Stimulated activated CD8-positive, alpha-beta memory T cell treated with anti-CD3 and anti-CD28 coated beads, Interleukin-15, amount 100 ng/mL, for 24 hours (primary cell): ENCODE measurements around the gene RBM17.
"Not testable (repeated sequence)": the region's sequence is repeated elsewhere in the genome, so short reads cannot be mapped to it uniquely, and the experiment has no call there.

ENCODE experiments used
- DNase-seq: peaks from one replicate; pipeline ENCODE4 v3.0.0-alpha.2; 2020; ENCODE audit warnings: low read depth

RBM17 gene, protein sequence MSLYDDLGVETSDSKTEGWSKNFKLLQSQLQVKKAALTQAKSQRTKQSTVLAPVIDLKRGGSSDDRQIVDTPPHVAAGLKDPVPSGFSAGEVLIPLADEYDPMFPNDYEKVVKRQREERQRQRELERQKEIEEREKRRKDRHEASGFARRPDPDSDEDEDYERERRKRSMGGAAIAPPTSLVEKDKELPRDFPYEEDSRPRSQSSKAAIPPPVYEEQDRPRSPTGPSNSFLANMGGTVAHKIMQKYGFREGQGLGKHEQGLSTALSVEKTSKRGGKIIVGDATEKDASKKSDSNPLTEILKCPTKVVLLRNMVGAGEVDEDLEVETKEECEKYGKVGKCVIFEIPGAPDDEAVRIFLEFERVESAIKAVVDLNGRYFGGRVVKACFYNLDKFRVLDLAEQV

GRCh38 chr10:6088721-6089333 lies at the start of gene RBM17:
Gene RBM17 (plus strand): TSS chr10:6089034. CDS start chr10:6097066, 8,032 bp downstream.
- DNase-seq, result peak; percentile 98

DNA sequence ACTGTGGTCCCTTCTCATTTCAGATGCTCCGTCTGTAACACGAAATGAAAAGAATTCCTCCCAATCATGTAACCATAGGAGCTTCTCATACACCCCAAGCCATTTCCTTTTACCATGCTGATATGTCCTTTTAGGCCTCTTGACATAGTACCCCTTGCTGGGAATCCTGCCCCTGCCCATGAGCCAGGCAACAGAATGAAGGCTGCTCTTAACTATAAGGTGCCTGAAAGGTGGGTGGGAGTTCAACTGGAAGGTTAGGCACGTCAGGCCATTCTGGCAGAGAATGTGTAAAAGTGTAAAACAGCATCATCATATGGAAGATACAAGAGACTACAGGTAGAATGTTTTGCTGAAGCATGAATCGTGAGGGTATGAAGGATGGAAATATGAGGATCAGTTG lies 49.1 kb upstream of the RBM17 start:
- DNase-seq, result no peak

GRCh38 chr10:6040205-6040604 lies 48.6 kb upstream of the RBM17 start:
- DNase-seq, result no peak

DNA sequence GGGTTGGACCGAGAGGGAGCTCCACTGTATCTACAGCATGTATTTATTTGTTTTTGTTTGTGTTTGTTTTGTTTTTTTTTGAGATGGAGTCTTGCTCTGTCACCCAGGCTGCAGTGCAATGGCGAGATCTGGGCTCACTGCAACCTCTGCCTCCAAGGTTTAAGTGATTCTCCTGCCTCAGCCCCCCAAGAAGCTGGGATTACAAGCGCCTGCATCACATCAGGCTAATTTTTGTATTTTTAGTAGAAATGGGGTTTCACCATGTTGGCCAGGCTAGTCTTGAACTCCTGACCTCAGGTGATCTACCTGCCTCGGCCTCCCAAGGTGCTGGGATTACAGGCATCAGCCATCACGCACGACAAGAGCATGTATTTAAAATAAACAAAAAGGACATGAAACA lies 45.5 kb upstream of the RBM17 start:
- DNase-seq, result not testable (repeated sequence)

- no peak for DNase-seq
These were observed 44.8 kb upstream of the RBM17 start for GRCh38 chr10:6044060-6044459.

- no peak for DNase-seq
These were observed 44.0 kb upstream of the RBM17 start for GRCh38 chr10:6044751-6045313.

- no peak for DNase-seq
These were observed 43.5 kb upstream of the RBM17 start for GRCh38 chr10:6045314-6045848.

- DNase-seq, result no peak
These were observed 42.7 kb upstream of the RBM17 start for GRCh38 chr10:6045878-6046772.

DNA sequence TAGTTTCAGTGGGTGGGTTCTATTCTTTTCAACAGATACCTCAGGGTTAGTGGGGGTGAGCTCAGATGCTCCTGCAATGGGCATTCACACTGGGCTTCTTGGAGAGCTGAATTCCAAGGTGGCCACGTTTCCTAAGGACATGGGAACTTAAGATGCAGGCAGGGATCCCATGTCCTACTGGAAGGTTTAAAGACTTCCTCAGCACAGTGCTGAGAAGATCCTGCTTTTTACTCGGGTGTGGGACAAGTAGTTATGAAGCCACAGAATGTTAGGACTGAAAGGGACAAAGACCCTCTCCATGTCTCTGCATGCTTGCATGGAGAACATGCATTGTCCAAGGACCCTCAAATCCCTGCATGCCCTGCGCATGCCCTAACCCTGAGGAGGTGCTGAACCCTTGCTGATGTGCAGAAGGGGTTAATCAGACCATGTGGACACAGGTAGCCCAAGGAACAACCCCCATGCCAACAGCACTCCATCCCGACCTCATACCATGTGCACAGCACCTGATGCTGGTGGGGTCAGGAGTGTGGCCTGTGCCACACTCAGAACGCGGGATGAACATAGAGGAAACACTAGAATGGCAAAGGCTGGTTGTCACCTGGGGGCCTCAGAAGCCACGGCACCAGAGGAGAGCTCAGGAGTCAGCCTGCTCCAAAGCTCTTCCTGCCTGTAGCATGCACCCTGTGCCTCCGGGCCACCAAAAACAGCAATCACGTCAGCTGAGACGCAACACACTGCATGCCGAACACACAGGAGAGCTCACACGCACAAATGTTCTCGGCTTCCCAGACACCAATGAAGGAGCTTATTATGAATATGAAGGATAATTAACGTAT lies 41.8 kb upstream of the RBM17 start:
- no peak for DNase-seq

- DNase-seq, result no peak
These were observed 41.0 kb upstream of the RBM17 start for GRCh38 chr10:6047847-6048246.

- DNase-seq, result no peak
These were observed 40.4 kb upstream of the RBM17 start for GRCh38 chr10:6048281-6049030.

- DNase-seq, result no peak
These were observed 39.8 kb upstream of the RBM17 start for GRCh38 chr10:6049031-6049400.

DNA sequence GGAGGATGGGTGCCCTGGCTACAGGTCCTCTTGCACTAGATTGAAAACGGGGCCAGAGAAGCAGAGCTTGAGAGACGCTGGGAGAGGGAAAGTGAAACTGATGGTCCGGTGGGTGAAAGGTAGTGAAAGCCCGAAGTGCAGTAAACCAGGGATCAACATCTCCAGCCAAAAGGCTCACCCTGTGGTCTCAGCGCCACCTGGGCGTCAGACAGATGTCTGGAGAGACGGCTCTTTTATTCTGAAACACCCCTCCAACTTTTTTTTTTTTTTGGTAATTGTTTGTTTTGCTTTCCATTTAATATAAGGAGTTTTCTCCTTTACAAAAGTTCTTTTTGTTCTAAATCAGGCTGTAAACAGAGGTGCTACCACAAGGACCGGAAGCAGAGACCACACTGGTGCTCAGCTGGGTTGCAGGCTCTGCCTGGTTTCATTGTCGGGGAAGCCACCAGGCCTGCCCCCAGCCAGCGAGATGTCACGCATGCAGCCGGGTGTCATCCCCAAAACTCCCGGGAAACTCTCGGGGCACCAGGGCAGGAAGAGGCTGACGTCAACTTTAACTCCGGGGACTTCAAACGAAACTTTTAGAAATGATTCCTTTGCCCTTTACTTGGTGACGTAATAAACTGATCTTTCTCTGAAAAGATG lies 37.9 kb upstream of the RBM17 start:
- peak; percentile 73 for DNase-seq

DNA sequence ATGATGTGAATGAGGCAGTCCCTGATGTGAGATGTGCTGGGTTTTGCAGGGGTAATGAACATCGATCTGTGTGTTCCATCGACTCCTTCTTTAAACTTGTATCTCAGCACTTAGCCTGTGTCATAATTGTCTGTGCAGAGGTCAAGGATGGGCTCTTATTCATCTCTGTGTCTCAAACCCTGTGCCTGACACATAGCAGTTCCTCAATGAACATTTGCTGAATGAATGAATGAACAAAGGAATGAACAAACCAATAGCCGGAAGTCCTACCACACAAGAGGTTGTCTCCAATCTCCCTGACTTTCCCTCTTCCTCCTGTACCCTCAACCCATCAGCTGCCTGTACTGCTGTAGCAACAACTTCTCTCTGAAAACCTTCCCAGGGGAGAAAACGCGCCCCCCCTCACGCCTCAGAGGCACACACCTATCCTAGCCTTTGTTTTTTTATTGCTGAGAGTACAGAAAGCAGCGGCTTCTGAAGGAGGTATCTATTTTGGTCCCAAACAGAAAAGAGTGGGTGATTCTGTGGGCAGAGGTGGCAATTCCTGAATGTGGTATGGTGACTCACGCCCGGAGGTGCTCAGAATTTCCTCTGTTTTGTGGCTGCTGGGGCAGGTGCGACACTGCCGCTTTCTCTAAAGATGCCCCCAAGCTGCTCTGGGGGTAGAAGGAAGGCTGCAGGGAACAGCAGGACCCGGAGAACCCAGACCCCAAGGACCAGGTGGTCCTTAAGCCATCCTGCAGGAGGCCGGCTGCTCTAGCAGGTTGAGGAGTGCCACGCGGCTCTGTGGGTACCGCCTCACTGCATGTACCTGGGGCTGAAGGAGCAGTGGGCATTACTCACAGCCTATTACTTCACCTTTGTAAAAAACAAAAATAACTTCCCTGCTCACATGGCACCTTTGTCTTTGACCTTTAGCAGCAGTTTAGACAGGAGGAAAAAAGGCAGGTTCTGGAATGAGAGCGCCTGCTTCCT lies 36.3 kb upstream of the RBM17 start:
- DNase-seq, result no peak

DNA sequence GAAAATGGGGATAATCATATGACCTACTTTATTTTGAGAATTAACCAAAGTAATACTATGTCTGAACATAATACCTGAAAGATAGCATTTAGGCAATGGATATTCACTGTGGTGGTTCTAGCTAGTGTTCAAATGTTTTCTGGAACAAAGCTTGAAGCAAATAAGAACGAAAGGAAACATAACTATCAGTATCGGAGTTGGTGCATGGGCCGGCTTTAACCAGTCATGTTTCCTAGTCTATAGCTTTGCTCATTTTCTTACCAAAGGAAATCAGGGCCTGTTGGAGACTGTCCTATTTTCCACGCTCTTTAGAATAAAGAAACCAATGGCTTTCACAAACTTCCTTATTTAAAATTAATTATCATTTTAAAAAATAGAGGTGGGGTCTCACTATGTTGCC lies 35.5 kb upstream of the RBM17 start:
- DNase-seq, result no peak

- no peak for DNase-seq
These were observed 34.8 kb upstream of the RBM17 start for GRCh38 chr10:6053816-6054631.

DNA sequence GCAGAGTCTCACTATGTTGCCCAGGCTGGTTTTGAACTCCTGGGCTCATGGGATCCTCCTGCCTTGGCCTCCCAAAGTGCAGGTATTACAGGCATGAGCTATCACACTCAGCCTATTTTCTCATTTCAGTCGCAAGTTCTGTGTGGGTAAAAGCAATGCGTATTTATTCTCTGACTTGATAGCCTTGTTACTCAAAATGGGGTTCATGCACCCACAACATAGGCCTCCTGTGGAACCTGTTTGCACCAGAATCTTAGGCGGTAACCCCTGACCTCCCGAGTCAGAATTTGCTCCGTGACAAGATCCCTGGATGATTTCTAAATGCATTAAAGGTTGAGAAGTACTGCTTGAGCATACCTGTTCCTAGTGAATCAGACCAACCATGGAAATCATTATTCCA lies 34.0 kb upstream of the RBM17 start:
- DNase-seq, result no peak

DNA sequence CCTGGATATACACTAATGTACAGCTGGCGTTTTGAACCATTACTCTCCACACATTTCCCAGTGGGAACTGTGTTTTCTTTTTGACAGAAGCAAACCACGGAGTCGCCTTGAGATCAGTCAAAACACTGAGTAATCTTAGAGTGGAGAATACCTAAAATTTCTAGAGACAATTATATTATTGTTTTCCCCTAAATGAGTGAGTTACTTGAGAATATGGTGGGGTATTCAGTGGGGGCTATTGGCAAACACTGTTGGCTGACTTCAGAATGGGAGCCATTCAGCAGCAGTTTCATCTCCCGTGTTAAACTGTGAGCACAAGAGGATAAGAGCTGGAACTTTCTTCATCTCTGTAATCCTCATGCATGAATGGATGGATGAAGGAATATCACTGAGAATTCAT lies 32.9 kb upstream of the RBM17 start:
- no peak for DNase-seq
